GM20000 (cell line): ENCODE data around the gene PPP1R9A.

Experiments
- DNase-seq: peaks from one replicate; pipeline ENCODE4 v3.0.0; 2012; ENCODE audit warnings: low spot score
- CTCF ChIP-seq: IDR thresholded peaks from 2 replicates; pipeline ENCODE4 v1.5.1; 2012; ENCODE audit warnings: mild to moderate bottlenecking, control low read depth; ENCODE audit errors: extremely low read depth, missing control alignments

The PPP1R9A gene

GRCh38 chr7:95011995-95012394 lies 104.6 kb downstream of the PPP1R9A start:
- no peak for DNase-seq
- no peak for TF ChIP-seq CTCF

- no peak for DNase-seq
- no peak for TF ChIP-seq CTCF
Observed at GRCh38 chr7:95018021-95018420, 110.6 kb downstream of the PPP1R9A start.

- DNase-seq: no peak
- no peak for TF ChIP-seq CTCF
Observed at GRCh38 chr7:95026018-95026417, 118.6 kb downstream of the PPP1R9A start.

- no peak for DNase-seq
Observed at GRCh38 chr7:95026421-95027072, 119.2 kb downstream of the PPP1R9A start.

GRCh38 chr7:95027234-95027872 lies 120.0 kb downstream of the PPP1R9A start:
- no peak for DNase-seq

More at GRCh38 chr7:95026421-95027072, 119.2 kb downstream of the PPP1R9A start:
- TF ChIP-seq CTCF: no peak

GRCh38 chr7:95028683-95029082 lies 121.3 kb downstream of the PPP1R9A start:
- no peak for DNase-seq
- no peak for TF ChIP-seq CTCF

More at GRCh38 chr7:95027234-95027872, 120.0 kb downstream of the PPP1R9A start:
- TF ChIP-seq CTCF: no peak

- DNase-seq: no peak
- TF ChIP-seq CTCF: no peak
Observed at GRCh38 chr7:95035295-95035694, 127.9 kb downstream of the PPP1R9A start.
